ENCODE data around the gene MED27.

MED27 gene

DNA sequence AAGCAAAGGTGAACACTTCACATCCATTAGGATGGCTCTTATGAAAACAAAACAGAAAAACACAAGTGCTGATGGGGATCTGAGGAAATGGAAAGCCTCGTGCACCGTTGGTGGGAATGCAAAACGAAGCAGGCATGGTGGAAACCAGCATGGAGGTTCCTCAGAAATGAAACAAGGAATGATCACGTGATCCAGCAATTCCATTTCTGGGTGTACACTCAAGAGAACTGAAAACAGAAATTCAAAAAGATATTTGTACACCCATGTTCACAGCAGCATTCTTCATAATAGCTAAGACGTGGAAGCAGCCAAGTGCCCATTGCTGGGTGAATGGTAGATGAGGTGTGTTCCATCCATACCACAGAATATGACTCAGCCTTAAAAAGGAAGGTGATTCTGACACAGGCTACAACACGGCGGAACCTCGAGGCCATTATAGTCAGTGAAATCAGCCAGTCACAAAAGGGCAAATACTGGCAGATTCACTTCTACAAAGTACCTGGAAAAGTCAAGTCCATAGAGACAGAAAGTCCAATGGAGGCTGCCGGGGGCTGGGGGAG, 252.6 kb downstream of the MED27 start:
- no peak for DNase-seq

GRCh38 chr9:131826053-131826452, 253.6 kb downstream of the MED27 start:
- DNase-seq = no peak

GRCh38 chr9:131824953-131825495, 254.6 kb downstream of the MED27 start:
- no peak for DNase-seq

DNA sequence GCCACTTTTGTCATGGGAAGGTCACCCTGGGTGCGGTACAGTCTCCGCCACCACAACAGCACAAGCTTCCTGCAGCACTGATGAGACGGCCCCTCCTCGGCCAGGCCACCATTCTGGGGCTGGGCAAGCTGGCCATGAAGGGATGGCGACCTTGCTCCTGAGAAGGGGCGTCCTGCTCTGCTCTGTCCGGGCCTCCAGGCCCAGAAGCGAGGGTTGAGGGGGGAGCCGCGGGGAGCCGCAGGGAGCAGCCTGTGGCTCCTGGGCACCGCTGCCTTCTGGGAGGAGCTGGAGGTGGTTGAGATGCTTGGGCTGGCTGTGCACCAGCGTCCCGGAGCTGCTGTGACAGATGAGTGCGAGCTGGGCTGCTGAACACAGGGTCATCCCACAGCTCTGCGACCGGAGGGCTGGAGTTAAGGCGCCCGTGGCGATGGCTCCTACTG, 255.5 kb downstream of the MED27 start:
- DNase-seq = no peak

GRCh38 chr9:131823701-131824146, 255.9 kb downstream of the MED27 start:
- DNase-seq = no peak

DNA sequence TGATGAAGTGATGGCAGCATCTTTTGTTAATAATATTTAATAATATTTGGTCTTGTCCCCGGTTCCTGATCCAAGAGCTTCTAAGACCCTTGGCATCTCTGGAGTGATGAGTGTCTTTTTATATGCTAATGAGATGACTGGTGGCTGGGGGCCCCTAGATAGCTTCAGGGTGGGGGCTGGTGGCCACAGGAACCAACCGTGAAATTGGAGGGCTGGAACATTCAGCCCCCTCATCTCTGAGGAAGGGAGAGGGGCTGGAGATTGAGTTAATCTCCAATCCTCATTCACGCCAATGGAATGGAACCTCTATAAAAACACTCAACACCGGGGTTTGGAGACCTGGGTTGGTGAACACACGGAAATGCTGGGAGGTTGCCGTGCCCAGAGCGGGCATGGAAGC, 261.6 kb downstream of the MED27 start:
- no peak for DNase-seq

GRCh38 chr9:131817627-131818026, 262.0 kb downstream of the MED27 start:
- DNase-seq = peak; percentile 97

- DNase-seq = no peak
Measured at GRCh38 chr9:131817073-131817472, 262.6 kb downstream of the MED27 start.

GRCh38 chr9:131815970-131816873, 263.4 kb downstream of the MED27 start:
- peak; percentile 99 for DNase-seq

GRCh38 chr9:131814707-131815106, 265.0 kb downstream of the MED27 start:
- no peak for DNase-seq

GRCh38 chr9:131813116-131813515, 266.6 kb downstream of the MED27 start:
- no peak for DNase-seq

GRCh38 chr9:131812116-131812790, 267.4 kb downstream of the MED27 start:
- no peak for DNase-seq

DNA sequence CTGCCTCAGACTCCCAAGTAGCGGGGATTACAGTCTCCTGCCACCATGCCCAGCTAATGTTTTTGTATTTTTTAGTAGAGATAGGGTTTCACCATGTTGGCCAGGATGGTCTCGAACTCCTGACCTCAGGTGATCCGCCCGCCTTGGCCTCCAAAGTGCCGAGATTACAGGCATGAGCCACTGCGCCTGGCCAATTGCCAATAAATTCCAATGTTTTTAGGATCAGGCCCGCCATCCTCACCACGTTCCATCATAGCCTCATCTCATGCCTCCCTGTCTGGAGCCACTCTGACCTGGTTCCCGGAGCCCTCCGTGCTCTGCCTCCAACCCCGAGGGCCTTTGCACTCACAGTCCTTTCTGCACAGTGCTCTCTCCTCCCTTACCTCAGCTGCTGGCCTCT, 268.3 kb downstream of the MED27 start:
- DNase-seq = no peak

- DNase-seq = peak; percentile 99
Measured at GRCh38 chr9:131810351-131811170, 269.1 kb downstream of the MED27 start.
